Ecto neural progenitor cell (in vitro differentiated cells): ENCODE measurements around the gene PAX7.
"Not testable (repeated sequence)": the region's sequence is repeated elsewhere in the genome, so short reads cannot be mapped to it uniquely, and the experiment has no call there.

Source experiments
- DNase-seq: peaks from one replicate; pipeline ENCODE4 v3.0.0-alpha.2; 2018; ENCODE audit warnings: low spot score

Gene PAX7

DNA sequence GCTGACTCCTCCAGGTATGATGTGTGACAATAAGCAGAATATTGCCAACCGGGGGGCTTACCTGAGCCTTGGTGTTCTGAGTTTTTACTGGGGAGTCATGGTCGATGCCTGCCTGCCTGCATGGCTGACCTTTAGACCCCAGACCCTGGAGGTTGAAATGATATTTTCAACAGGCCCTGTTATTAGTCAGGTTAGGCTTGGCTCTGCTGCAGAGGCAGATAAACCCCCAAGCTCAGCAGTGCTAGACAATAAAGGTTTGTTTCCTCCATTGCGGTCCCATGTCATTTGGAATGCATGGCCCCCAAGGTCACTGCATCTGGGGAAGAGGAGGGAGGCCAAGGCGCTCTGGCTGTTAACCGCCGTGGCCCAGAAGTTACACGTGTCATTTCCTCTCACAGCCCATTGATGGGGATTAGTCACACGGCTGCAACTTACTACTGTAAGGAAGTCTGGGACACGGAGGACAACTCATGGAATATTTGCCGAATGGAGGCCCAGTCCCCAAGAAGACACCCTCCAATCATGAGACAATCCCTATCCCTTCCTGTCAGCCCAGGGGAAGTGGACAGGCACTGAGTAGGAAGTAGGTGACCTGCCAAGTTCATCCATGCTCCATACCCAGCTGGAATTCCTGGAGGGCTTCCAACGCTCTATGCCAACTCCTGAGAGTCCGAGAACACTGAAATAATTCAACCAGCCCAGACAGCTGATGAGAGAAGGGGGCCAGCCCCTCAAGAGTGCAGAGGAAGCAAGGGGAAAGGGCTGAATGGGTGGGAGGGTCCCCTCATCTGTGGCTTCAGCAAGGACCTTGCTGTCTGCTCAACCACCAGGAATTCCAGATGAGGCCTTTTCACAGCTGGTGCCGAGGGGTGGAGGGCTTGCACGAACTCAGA is 131.5 kb downstream of the PAX7 start:
- no peak for DNase-seq

DNA sequence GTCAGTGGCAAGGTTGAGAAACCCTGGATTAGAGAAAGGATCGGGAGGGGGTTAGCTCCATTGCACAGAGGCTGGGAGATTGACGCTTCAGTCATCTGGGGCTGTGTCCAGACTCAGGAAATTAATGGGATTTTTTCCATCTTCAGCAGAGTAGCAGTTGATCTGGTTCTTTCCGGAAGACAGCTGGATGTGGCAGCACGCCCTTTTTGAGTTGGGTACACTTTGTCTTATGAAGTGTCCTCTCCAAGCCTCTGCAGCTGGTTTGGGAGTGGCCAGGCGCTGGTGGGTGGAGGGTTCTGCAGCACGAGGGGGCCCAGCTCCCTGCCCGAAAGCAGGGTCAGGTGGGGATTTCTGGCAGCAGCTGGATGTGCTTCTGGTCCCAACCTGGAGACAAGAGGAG is 133.7 kb downstream of the PAX7 start:
- DNase-seq = no peak

DNA sequence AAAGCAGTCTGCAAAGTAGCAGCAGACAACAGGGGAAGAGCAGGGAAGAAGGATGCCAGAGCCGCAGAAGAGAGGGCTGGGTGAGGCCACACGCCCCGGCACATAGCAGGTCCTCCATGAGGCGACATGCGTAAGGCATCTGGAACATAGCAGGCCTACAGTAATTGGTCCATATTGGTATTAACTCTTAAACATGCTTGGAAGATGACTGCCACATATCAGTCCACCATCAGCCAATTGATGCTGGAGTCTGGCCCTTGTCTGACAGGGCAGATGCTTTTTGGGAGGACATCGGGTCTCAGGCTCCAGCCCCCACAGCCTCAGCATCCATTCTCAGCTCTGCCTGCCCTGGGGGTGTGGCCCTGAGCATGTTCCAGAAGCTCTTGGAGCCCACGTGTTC is 135.1 kb downstream of the PAX7 start:
- no peak for DNase-seq

DNA sequence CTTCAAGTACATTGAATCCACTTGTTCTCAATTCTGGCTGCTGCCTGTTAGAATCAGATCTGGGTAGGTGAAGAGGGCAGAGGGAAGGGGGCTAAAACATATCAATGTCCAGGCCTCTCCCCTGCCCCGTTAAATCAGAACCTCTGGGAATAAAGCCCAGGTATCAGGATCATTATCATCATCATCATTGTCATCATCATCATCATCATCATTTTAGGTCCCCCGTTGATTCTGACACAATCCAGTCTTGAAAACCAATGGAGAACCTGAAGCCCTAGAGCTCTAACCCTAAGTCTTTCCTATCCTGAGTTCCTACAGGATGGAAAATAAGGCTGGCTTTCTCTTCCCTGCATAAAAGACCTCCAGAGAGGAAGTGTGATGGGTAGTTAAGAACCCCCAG is 135.7 kb downstream of the PAX7 start:
- DNase-seq = no peak

DNA sequence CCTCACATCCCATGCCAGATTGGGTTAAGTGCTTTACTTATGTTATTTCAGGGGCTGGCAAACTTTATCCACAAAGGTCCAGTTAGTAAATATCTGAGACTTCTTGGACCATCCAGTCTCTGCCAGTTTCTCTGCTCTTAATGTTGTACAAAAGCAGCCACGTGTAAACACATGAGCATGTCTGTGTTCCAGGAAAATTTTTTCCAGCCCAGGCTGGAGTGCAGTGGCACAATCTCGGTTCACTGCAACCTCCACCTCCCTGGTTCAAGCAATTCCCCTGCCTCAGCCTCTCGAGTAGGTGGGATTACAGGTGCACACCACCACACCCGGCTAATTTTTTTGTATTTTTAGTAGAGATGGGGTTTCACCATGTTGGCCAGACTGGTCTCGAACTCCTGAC is 136.9 kb downstream of the PAX7 start:
- DNase-seq = not testable (repeated sequence)

DNA sequence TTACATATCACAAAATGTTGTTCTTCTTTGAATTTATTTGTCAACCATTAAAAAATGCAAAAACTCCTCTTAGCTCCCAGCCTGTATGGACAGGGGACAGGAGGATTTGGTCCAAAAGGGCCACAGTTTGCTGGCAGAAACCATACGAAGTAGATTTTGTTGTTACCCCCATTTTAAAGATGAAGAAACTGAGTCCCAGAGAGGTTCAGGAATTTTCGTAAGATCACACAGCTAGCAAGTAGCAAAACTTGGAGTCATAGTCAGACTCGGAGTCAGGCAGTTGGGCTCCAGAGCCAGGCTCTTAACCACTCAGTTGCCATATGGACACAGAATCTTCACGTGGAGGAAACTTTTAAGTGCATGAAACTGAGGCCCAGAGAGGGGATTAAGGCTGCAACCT is 137.4 kb downstream of the PAX7 start:
- no peak for DNase-seq

DNA sequence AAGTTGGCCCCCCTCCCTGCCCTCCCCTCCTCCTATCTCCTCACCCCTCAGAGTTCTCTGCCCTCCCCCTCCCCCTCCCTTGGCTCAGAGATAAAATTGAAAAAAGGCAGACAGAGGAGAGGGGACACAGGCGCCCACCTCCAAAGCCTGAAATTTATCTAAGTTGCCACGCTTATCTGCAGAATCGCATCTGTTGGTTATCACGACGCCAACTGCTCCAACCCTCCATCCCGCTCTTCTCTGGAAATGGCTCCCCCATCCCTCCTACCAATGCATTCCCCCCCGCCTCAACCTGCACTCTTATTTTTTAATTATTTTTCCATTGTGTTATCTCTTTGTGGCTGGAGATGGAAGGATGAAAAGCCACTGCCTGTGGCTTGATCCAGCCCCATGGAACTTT is 138.5 kb downstream of the PAX7 start:
- DNase-seq = no peak

DNA sequence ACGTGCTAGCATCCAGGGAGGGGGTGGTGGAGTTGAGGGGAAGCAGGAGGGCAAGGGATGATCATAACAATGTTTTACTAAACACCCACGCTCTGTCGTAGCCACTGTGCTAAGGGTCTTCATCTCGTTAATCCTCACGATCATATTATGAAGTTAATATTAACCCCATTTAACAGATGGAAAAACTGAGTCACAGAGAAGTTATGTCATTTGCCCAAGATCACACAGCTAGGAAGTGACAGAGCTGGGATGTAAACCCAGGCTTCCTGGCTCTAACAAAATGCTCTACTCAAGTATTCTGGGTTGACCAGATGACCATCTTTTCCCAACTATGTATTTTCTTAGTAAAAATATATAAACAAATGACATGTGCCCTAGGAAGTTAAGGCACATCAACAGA is 140.2 kb downstream of the PAX7 start:
- DNase-seq = no peak

DNA sequence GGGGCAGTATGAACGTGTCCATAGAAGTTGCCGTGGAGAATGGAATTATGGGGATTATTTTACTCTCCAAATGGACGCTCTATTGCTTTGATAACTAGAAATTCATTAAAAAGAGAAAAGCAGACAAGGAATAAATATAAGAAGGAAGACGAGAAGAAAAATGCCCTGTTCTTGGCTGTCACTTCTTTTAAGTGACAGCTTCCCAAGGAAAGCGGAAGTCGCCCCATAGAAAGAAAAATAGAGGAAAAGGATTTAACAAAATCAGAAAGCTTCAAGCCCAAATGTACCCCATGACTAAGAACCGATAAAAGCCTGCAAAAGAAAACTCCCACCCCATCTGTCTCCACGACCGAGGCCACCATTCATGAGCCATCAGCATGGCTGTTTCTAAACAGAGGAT is 143.1 kb downstream of the PAX7 start:
- DNase-seq = no peak

DNA sequence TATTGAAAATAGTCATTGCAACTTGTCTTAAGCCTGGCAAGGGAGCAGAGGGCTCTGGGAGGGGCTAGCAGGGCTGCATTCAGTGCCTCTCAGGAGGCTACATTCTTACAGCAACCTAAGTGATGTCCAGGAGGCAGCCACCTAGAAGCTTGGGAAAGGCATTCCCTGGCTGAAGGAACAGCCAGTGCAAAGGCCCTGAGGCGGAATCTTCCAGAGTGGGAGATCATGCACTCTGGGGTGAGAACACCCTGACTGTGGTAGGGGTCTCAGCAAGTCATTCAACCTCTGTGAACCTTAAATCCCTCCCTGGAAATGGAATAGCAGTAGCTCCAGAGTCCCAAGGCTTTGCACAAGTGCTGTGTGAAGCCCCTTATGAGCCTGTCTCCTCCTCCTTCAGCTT is 144.7 kb downstream of the PAX7 start:
- DNase-seq = no peak

DNA sequence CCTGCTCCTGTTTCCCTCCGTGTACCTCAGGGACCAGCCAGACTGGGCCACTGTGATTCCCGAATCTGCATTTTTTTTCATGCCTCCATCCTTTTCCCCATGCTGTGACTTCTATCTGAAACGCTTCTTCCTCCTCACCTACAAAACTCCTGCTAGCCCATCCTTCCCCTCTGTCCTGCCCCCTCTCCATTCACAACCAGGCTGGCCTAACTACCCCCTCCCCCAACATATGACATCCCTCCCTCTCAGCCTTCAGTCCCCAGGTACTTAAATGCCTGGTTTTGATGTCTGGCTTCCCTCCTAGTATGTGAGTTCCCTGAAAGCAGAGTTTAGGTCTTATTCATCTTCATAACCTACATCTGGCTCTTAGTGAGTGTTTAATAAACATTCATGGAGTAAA is 146.1 kb downstream of the PAX7 start:
- no peak for DNase-seq

DNA sequence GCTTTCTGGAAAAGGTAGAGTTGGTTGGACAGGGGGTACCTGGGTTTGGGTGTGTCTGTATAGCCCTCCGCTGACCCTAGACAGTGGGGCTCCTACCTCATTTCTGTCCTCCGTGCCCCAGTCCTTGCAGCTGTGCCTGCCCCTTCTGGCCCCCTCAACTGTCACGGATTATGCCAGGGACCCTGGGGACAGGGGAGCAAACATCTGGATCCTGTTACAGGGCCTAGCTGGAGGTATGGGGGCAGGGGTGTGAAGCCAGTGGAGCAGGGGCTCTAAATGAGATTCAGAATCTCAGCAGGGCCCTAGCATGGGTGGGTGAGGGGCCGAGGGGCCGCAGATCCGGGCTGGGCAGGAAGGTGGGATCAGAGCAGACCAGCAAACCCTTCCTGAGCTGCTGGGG is 147.8 kb downstream of the PAX7 start:
- no peak for DNase-seq

DNA sequence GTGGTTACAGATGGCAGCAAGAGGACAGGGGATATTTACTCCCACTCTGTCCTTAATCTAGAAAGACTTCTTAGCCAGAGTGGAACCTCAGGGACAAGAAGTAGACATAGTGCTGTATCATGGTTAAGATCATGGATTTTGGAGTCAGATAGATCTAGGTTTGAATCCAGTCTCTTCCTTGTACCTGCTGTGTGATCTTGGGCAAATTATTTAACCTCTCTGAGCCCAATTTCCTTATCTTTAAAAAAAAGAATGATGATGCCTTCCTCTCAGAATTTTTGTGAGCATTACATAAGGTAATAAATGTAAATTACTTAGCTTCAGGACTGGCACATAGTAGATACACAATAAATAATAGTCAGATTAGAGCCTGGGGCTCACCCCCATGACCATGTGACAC is 150.4 kb downstream of the PAX7 start:
- DNase-seq = no peak

DNA sequence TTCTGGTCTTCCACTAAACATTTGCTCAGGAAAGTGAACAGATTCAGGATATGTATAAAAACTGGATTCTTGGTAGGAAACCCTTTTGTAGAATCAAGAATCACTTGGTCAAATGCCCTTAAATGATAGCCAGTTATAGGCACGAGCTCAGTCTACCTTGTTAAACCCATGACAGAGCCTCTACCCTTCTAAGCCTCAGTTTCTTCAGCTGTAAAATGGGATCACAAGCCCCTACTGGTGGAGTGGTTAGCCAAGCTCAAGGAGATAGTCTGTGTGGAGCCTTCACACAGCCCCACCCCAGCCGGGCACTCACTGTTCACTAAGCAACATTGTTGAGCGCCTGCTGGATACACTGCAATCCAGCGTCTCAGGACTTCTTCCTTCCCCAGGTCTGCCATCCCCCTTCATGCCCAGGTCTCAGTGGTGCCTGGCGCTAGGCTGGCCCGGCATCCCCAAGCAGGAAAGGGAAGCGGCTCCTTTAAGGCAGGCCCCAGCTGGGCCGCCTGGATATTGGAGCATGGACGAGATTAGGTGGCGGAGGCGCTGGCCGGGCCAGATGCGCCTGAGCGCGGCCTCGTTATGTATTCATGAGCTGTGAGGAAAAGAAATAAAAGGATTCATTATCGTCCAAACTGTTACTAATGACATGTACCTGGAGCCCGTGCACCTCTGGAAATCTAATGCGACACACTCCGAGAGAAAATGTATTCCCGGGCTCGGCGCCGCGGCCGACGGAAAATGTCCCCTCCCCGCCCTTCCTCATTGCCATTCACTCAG is 153.2 kb downstream of the PAX7 start:
- no peak for DNase-seq

DNA sequence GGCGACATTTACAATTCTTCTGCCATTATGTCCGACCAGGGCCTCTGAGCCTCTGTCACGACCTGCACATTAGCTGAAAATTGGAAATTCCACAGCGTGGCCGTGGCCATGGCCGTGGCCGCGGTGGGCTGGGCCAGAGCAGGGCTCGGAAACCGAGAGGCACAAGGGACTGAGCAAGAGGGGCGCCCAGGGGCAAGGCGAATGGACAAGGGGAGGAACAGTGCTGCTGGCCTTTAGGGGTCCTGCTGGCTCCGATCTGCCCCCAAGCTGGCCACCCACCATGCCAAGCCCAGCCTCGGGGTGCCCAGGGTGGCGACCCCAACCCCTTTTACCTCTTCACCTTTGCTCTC is 153.8 kb downstream of the PAX7 start:
- no peak for DNase-seq

DNA sequence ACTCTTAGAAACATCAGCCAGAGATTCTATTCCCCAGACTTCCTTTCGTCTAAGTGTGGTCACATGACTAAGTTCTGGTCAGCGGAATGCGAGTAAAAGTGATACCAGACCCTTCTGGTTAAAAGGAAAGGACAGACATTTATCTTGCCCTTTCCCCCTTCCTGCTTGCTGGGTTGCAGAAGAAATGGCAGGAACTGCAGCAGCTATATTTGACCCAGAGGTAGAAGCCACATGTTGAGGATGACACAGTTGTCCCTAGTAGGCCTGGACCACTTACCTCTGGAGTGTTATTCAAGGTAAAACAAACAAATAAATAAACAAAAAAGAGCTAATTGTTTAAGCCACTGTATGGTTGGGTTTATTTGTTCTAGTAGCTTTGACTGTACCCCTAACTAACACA is 155.5 kb downstream of the PAX7 start:
- no peak for DNase-seq

DNA sequence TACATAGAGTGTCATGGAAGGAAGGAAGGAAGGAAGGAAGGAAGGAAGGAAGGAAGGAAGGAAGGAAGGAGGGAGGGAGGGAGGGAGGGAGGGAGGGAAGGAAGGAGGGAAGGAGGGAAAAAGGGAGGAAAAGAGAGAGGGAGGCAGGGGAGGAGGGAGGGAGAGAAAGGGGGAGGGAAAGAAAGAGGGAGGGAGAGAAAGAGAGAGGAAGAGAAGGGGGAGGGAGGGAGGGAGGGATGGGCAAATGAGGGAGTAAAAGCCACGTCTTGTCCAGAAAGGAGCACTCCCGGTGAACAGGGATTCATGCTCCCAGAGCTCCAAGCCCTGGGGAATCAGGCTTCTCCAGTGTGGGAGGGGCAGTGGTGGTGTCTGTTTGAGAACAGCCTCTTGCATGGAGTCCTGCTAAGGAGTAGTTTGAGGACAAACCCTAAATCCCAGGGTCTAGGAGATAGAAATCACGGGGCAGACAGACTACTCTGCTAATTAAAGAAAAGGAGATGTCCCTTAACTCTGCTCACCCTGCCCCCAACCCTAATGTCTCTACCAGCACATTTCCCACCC is 157.3 kb downstream of the PAX7 start:
- DNase-seq = no peak

DNA sequence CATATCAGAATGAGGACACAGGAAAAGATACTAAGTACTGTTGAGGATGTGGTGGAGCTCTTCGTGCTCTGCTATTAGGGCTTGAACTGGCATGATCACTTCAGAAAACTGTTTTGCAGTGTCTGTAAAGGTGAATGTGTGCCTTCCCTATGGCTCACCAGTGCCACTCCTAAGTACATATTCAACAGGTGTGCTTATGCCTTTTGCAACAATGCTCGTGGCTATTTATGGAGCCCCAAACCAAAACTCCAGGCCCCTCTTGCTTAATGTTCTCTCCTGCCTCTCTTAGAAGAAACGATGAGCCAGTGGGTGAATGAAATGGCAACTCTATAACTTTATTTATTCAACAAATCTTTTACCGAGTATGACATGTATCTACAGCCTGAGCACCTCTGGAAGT is 158.6 kb downstream of the PAX7 start:
- DNase-seq = no peak

DNA sequence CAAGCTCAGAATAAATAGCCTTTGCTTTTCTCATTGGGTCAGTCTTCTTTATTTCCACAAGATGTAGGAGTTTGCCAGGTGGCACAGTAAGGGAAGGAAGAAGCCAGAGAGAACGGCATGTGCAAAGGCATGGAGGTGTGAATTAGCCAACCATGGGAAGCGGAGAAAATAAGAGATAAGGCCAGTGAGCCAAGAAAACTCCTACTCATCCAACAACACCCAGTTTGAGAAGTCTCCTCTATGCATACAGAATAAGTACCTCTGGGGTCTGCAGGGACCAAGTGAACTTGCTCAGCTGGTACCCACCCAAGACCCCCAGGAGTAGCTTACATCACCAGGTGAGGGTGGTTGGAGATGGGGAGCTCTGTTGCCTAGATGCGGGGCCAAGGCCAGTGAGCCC is 162.1 kb downstream of the PAX7 start:
- DNase-seq = no peak

DNA sequence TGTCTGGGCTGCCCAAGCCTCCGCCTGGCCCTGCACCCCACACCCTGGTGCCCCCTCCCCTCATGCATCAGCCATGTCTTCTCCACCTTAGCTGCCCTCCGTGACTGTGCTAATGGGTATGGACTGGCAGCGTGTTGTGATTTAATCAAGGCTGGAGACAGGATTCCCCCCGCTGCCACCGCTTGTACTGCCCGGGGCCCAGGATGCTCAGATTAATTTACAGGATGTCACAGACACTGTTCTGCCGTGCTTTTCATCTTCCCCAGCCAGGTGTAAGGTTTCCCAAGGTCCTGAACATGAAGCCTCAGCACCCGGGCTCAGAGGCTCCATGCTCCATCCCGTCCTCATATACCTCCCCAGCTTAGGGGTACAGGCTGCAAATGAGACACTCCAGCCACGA is 162.5 kb downstream of the PAX7 start:
- DNase-seq = no peak

DNA sequence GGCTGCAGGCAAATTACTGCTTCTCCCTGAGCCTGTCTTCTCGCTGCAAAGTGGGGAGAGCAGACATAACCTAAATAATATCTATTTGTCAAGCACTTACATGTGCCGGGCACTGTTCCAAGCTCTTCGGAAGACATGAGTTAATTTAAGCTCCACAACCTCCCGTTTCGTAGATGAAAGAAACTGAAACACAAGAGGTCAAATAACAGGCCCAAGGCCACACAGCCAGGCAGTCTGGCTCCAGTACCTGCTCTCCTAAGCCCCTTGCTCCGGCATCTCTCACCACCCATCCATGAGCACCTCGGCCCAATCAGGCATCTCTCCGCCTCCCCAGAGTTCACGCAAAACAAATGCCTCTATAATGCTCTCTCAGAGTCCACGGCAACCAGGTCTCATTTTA is 163.4 kb downstream of the PAX7 start:
- DNase-seq = no peak

DNA sequence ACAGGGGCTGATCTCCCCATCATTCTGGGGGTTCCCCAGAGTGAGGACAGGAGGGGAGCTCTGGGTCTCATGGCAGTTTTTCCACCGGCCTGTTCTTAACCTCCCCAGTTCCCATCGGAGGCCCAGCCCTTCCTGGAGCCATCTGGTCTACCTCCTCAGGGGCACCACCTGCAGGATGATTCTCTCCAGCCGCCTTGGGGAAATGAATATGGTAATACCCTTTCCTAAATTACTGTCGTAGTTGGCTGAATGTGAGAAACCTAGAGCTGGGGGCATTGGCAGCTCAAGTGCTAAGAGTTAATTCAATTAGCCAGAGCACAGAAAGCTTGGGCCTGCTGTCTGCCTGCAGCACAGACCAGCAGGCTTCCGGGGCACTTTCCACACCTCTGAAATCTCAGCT is 163.9 kb downstream of the PAX7 start:
- DNase-seq = no peak

DNA sequence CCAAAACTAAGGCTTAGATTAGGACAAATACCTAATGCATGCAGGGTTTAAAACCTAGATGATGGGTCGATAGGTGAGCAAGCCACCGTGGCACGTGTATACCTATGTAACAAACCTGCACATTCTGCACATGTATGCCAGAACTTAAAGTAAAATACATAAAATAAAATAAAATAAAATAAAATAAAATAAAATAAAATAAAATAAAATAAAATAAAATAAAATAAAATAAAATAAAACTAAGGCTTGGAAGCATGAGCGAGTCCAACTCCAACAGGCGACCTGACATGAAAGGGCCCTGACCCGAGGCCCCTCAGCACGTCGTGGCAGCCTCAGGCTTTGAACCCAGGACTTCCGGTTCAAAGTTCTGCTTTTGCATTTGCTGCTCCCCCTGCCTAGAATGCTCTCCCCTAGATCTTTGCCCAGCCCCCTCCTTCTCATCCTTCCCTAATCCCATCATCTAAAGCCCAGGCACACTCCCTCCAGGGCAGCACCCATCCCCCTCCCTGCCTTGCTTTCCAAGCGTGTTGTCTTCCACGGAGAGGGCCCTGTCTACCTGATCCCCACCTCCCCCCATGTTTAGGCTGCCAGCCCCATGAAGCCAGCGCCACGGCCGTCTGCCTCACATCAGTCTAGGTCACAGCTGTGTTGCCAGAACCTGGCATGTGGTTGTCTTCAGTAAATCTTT is 164.5 kb downstream of the PAX7 start:
- DNase-seq = no peak
